GM04503 (cell line): ENCODE data around the gene ATP2B2.

Experiments used
- DNase-seq: peaks from one replicate; pipeline ENCODE4 v3.0.0-alpha.2; 2012; ENCODE audit warnings: low read depth

The ATP2B2 gene

DNA sequence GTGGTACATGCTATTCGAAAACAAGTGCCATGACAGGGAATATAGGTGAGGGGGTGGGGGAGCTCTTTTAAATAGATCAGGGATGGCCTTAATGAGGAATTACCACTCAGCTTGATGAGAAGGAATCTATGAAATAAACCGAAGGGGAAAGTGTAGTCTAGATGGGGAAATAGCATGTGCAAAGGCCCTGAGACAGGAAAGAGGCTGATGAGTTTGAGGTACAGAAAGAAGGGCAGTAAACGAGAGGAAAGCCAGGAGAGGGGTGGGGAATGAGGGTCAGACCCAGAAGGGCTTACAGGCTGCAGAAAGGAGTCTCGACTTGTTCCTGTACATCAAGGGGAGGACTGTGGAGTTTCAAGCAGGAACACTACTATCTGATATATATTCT is 12.2 kb downstream of the ATP2B2 start:
- DNase-seq, result no peak

DNA sequence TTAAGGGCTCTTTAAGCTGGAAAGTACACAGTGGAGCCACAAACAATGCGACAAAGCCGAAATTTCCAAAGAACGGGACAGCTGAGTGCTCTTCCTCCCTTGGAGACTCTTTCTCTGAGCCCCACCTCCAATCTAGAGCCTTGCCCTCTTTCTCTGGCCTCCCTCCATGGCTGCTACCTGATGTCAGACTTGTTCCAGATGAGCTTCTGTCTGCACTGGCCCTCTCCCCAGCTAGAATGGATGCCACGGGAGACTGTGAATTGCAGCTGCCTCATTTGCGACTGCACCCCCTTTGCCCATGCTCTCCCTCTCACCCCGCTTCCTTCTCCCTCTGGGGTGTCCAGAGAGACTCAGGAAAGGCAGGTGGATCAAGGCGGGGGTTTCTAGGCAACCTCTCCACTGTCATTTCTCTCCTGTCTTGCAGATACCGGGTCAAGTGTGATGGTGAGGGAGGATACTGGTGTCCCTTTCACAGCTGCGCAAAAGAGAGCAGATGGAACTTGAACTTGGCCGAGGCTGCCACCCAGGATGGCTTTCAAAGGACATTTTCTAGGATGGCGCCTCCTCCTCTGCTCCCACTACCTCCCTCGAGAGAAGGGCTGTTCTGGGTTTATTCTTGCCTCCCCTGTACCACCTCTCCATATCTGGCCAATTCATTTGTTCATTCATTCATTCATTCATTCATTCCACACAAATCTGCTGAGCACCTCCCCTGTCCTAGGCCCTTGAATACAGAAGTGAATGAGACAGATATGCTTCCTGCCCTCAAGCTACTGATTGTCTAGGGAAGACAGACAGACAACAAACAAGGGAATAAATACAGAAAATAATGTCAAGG is 12.8 kb downstream of the ATP2B2 start:
- DNase-seq, result no peak

DNA sequence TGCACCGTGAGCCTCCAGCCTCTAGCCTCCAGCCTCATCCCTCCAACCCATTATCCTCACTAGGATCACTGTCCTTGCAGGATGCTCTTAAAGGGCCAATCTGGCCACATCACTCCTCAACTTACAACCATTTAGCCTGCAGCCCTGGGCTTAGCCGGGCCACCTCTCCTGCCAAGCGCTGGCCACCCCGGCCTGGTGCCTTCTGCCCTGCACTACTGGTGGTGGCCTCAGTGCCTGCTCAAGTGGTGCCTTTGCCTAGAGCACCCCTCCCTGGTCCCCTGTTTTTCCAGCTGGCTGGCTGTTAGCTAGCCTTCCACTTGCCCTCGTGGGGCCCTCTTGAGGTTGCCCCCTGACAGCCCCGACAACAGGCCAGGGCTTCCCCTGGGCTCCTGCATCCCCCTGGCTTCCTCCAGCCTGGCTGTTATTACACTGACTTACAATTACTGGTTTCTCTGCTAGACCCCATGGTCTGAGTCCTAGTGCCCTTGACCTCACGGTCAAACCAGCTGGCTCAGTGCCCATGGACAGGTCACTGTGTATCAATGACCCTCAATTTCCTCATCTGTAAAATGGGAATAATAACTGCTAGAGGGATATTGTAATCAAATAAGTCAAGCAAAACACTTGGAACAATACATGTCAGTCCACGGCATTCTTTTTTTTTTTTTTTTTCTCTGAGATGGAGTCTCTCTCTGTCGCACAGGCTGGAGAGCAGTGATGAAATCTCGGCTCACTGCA is 15.5 kb downstream of the ATP2B2 start:
- DNase-seq, result no peak

GRCh38 chr3:10487988-10488633 is 17.3 kb downstream of the ATP2B2 start:
- no peak for DNase-seq

- no peak for DNase-seq
Measured at GRCh38 chr3:10485806-10486205, 19.6 kb downstream of the ATP2B2 start.

GRCh38 chr3:10485380-10485779 is 20.0 kb downstream of the ATP2B2 start:
- DNase-seq, result no peak

DNA sequence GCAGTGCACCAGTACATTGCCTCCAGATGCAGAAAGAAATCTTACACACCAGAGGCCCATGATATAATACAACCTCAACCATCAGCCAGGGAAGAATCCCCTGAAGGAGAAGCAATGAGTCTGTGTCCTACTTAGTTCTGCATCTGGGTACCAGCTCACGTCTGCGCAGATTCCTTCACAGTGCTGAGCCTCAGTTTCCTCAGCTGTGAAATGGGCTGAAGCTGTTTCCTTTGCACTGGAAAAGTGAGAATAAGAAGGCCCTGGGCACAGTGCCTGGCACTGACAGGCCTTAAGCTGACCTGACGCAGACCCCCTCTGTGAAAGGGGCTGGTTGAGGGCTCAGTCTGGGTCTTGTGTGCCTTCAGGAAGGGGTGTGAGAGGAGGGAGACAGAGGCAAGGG is 20.7 kb downstream of the ATP2B2 start:
- no peak for DNase-seq

GRCh38 chr3:10483686-10484345 is 21.6 kb downstream of the ATP2B2 start:
- DNase-seq, result no peak

- no peak for DNase-seq
Measured at GRCh38 chr3:10483364-10483675, 22.1 kb downstream of the ATP2B2 start.

DNA sequence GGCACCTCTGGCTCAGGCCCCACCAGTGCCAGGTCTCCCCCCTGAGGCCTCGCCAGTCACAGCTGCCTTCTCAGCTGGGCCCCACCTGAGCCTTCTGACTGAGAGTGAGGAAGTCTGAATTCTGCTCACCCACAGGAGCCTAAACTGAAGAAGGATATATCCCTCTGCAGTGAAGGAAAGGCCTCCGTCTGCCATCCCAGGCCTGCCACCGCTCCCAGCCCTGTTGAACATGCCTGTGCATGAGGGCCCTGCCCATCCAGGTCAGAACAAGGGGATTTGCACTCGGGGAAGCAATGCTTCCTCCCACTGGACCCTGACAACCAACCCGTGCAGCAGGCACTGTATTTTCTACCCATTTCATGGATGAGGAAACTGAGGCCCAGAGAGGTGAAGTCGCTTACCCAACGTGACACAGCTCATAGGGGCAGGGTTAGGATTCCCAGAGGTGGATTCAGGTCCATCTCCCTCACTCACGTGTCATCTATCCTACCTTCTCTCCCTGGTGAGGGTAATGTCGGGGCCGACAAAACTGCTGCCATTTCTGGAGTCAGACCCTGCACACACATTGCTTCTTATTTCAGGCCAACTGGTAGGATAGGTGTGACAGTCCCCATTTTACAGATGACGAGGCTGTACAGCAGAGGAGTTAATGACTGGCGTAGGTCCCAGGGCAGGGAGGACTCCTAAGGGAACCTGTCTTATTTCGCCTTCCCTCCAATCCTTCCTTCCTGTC is 22.6 kb downstream of the ATP2B2 start:
- DNase-seq, result no peak

DNA sequence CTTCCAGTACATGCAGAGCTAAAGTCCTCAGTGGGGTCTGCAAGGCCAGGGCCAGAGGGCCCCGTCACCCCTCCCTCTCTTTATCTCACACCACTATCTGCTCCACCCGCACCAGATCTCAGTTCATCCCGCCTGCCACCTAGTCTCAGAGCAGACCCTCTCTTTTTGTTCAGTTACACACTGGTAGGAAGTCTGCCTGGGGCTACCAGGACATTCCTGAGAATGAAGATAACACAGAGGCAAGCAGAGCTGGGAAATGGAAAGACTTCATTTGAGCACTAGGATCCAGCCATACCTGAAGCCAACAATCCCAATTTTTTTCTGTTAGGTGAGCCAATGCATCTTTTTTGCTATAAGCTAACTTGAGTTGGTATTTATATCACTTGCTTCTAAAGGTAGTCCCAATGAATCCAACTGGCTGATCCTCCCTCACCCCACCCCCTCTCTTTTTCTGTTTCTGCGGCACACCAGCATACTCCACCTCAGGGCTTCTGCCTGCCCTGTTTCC is 24.5 kb downstream of the ATP2B2 start:
- no peak for DNase-seq

GRCh38 chr3:10479311-10479710 is 26.1 kb downstream of the ATP2B2 start:
- no peak for DNase-seq

- DNase-seq, result no peak
Measured at GRCh38 chr3:10475983-10476382, 29.4 kb downstream of the ATP2B2 start.

GRCh38 chr3:10474847-10475246 is 30.5 kb downstream of the ATP2B2 start:
- no peak for DNase-seq

DNA sequence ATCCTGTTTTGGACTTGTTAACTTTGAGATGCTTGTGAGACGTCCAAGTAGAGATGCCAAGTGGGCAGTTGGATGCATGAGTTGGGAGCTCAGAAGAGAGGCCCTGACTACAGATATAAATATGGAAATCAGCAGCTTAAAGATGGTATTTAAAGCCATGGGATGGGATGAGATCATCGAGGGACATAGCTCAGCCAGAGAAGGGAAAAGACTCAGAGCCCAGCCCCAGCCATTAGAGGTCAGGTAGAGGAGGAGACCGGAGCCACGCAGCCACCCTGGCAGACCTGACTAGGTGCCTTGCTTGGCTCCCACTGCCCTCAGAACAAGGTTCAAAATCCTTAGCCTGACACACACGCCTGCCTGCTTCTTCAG is 31.1 kb downstream of the ATP2B2 start:
- DNase-seq, result no peak

- no peak for DNase-seq
Measured at GRCh38 chr3:10473581-10474274, 31.7 kb downstream of the ATP2B2 start.

- no peak for DNase-seq
Measured at GRCh38 chr3:10472877-10473440, 32.4 kb downstream of the ATP2B2 start.

GRCh38 chr3:10471054-10471688 is 34.2 kb downstream of the ATP2B2 start:
- no peak for DNase-seq

- no peak for DNase-seq
Measured at GRCh38 chr3:10470120-10471053, 35.0 kb downstream of the ATP2B2 start.
